ENCODE measurements around the gene FBRSL1.

- TF ChIP-seq POLR2AphosphoS5 (IDR thresholded peaks at IDR 0.05; ENCODE audit: low read depth, low read length) (no peak), CTCF (IDR thresholded peaks at IDR 0.05) (no peak)
Observed at GRCh38 chr12:132555686-132556085, 65.7 kb downstream of the FBRSL1 start.

Data from SK-N-SH (cell line).